Body of pancreas (tissue), 4 donors: ENCODE results near the gene AGBL4.

Experiments used
- CTCF ChIP-seq, 7 experiments: fragments of 450-650 bp in 4 of 7; fragments of 200-600 bp in 3 of 7; sonication (generic) in 3 of 7; IDR thresholded peaks; one replicate each; pipeline ENCODE4 v1.5.1; 2016 to 2019; ENCODE audit warnings: antibody characterized with exemption in 7 of 7
- POLR2A ChIP-seq, 3 donors: fragments of 450-650 bp; IDR thresholded peaks; one replicate each; pipeline ENCODE4 v1.6.1; 2016; ENCODE audit warnings: antibody characterized with exemption in 3 of 3, mild to moderate bottlenecking in 2 of 3

- TF ChIP-seq CTCF (IDR thresholded peaks at IDR 0.05) = no peak
- TF ChIP-seq POLR2A (IDR thresholded peaks at IDR 0.05) = no peak
These were observed 1380.6 kb downstream of the AGBL4 start for GRCh38 chr1:48643193-48643592.
